HEK293T (cell line): Measurements from ENCODE around the gene GIGYF2.

ENCODE experiments used
- ELF4 ChIP-seq: fragments of 450-650 bp; IDR thresholded peaks from 2 replicates; pipeline ENCODE4 v1.6.1; 2017; ENCODE audit warnings: antibody characterized with exemption
- FOXA1 ChIP-seq: fragments of 450-650 bp; IDR thresholded peaks from 2 replicates; pipeline ENCODE4 v1.6.1; 2016; ENCODE audit warnings: mild to moderate bottlenecking
- FOXM1 ChIP-seq: fragments of 450-650 bp; IDR thresholded peaks from 2 replicates; pipeline ENCODE4 v1.6.1; 2017; ENCODE audit warnings: mild to moderate bottlenecking, borderline replicate concordance
- HDGF ChIP-seq: fragments of 450-650 bp; IDR thresholded peaks from 2 replicates; pipeline ENCODE4 v1.6.1; 2017; ENCODE audit warnings: antibody characterized with exemption, borderline replicate concordance
- L3MBTL2 ChIP-seq: fragments of 450-650 bp; conservative IDR thresholded peaks from 2 replicates; pipeline ENCODE4 v1.6.1; 2016; ENCODE audit warnings: mild to moderate bottlenecking
- LEF1 ChIP-seq: fragments of 450-650 bp; IDR thresholded peaks from 2 replicates; pipeline ENCODE4 v1.6.1; 2017; ENCODE audit warnings: mild to moderate bottlenecking, borderline replicate concordance
- SP1 ChIP-seq: fragments of 450-650 bp; IDR thresholded peaks from 2 replicates; pipeline ENCODE4 v1.6.1; 2017
- SUZ12 ChIP-seq: fragments of 450-650 bp; IDR thresholded peaks from 2 replicates; pipeline ENCODE4 v1.6.1; 2016; ENCODE audit warnings: mild to moderate bottlenecking
- TARDBP ChIP-seq: fragments of 450-650 bp; IDR thresholded peaks from 2 replicates; pipeline ENCODE4 v1.6.1; 2016
- ZNF384 ChIP-seq: fragments of 450-650 bp; IDR thresholded peaks from 2 replicates; pipeline ENCODE4 v1.6.1; 2016

DNA sequence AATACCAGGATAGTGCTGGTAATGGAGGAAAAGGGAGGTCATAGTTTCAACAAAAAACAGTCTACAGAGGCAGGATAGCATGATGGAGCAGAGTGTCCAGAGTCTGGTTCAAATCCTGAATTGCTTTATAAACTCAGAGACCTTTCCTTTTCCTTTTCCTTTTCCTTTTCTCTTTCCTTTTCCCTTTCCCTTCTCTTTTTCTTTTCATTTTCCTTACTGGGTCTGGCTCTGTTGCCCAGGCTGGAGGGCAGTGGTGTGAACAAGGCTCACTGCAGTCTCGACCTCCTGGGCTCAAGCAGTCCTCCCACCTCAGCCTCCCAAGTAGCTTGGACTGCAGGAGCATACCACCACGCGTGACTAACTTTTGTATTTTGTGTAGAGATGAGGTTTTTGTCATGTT lies 31.7 kb downstream of the GIGYF2 start:
- no peak for TF ChIP-seq SUZ12
- no peak for TF ChIP-seq ELF4
- TF ChIP-seq LEF1, result no peak
- TF ChIP-seq ZNF384, result no peak
- no peak for TF ChIP-seq L3MBTL2
- no peak for TF ChIP-seq FOXM1
- no peak for TF ChIP-seq SP1
- TF ChIP-seq TARDBP, result no peak
- no peak for TF ChIP-seq HDGF
- TF ChIP-seq FOXA1, result no peak
